HCT116 (cell line): ENCODE results near the gene CADPS2. TPM values are rescaled to one million over a fixed set of nuclear protein-coding genes. Genes with fewer than 3 reads are reported as not detected.

ENCODE experiments used
- ATAC-seq: fragments of 200-7000 bp; cut with Tn5 transposase; 2 replicates; pipeline ENCODE4 v1.9.1; 2020; ENCODE audit warnings: mild to moderate bottlenecking, moderate library complexity
- BruUV-seq: library from RNA; stranded (reverse); fragments of 400-500 nt; replicated peaks from 2 replicates; lab custom pipeline; 2021; lab: Mats Ljungman, UMichigan
- CTCF ChIA-PET: fragments of 300-600 bp; sonication (Branson Sonifier 250); formaldehyde crosslinking; loops from one replicate; lab custom pipeline; 2021; ENCODE audit warnings: antibody characterized with exemption; lab: Charles Lee
- POLR2A ChIA-PET: fragments of 300-600, 350-600 bp; sonication (Branson Sonifier 250); formaldehyde crosslinking; loops from one replicate; lab custom pipeline; 2021; ENCODE audit warnings: antibody characterized with exemption; lab: Charles Lee
- RAD21 ChIA-PET, 2 experiments: fragments of 300-600 bp; sonication (Branson Sonifier 250); formaldehyde crosslinking; loops; one replicate each; lab custom pipeline; 2023; ENCODE audit warnings: low total read pairs in 2 of 2; ENCODE audit not compliant: uncharacterized antibody in 2 of 2, unreplicated experiment in 2 of 2, low non-redundant PET in 1 of 2; lab: Charles Lee
- DNase-seq: peaks from one replicate; pipeline ENCODE4 v3.0.0-alpha.2; 2010; ENCODE audit warnings: low read depth, low spot score
- H2AFZ ChIP-seq: fragments of 200-600 bp; shearing (Covaris generic), sonication (generic); 2 replicates; pipeline ENCODE4 v1.6.1; 2017; ENCODE audit warnings: low read depth, mixed run types, mixed read lengths, antibody characterized with exemption, low read length; ENCODE audit not compliant: poor library complexity, severe bottlenecking
- H3K27ac ChIP-seq: 2 replicates; pipeline ENCODE4 v1.5.1; 2012; ENCODE audit warnings: low read depth, low read length
- H3K27me3 ChIP-seq: fragments of 200-600 bp; sonication (generic); 2 replicates; pipeline ENCODE4 v1.6.1; 2016; ENCODE audit warnings: mixed run types, low read length, mixed read lengths; ENCODE audit not compliant: insufficient read depth
- H3K36me3 ChIP-seq, 2 experiments: fragments of 200-500 bp in 1 of 2; fragments of 200-600 bp in 1 of 2; sonication (Bioruptor generic) in 1 of 2; sonication (generic) in 1 of 2; 2 replicates each; pipeline versions ENCODE4 v1.5.1 to v1.6.1; 2014 to 2016; ENCODE audit warnings: low read length in 2 of 2, inconsistent platforms in 1 of 2, mixed read lengths in 1 of 2, mixed run types in 1 of 2; ENCODE audit not compliant: insufficient read depth in 2 of 2, control insufficient read depth in 1 of 2
- H3K4me1 ChIP-seq, 2 experiments: fragments of 200-600 bp in 1 of 2; sonication (generic) in 1 of 2; 2 replicates each; pipeline versions ENCODE4 v1.5.1 to v1.6.1; 2012 to 2017; ENCODE audit warnings: low read length in 2 of 2, inconsistent platforms in 1 of 2, mild to moderate bottlenecking in 1 of 2, mixed read lengths in 1 of 2, mixed run types in 1 of 2, moderate library complexity in 1 of 2; ENCODE audit not compliant: insufficient read depth in 2 of 2, control insufficient read depth in 1 of 2
- H3K4me2 ChIP-seq: fragments of 200-600 bp; sonication (generic); 2 replicates; pipeline ENCODE4 v1.6.1; 2017; ENCODE audit warnings: mixed run types, low read length, mixed read lengths
- H3K4me3 ChIP-seq, 2 experiments: fragments of 200-600 bp in 1 of 2; sonication (generic) in 1 of 2; replicated peaks in 1 of 2; 2 replicates each; pipeline ENCODE4 v1.5.1; 2011 to 2016; ENCODE audit warnings: low read length in 2 of 2, control low read depth in 1 of 2, low read depth in 1 of 2, mild to moderate bottlenecking in 1 of 2, mixed read lengths in 1 of 2, mixed run types in 1 of 2
- H3K79me2 ChIP-seq: fragments of 200-600 bp; sonication (generic); 2 replicates; pipeline ENCODE4 v1.6.1; 2017; ENCODE audit warnings: mild to moderate bottlenecking, mixed run types, low read length, moderate library complexity, mixed read lengths; ENCODE audit not compliant: insufficient read depth
- H3K9ac ChIP-seq: fragments of 200-600 bp; sonication (generic); 2 replicates; pipeline ENCODE4 v1.6.1; 2016; ENCODE audit warnings: low read length, mixed read lengths
- H3K9me2 ChIP-seq: fragments of 200-600 bp; sonication (generic), shearing (Covaris generic); 2 replicates; pipeline ENCODE4 v1.6.1; 2017; ENCODE audit warnings: mixed run types, mild to moderate bottlenecking, moderate library complexity; ENCODE audit not compliant: insufficient read depth
- H3K9me3 ChIP-seq, 2 experiments: fragments of 200-500 bp in 1 of 2; fragments of 200-600 bp in 1 of 2; sonication (Bioruptor generic) in 1 of 2; sonication (generic) in 1 of 2; 2 replicates each; pipeline ENCODE4 v1.6.1; 2014 to 2017; ENCODE audit warnings: low read length in 2 of 2, mixed read lengths in 2 of 2, inconsistent platforms in 1 of 2, low read depth in 1 of 2, mild to moderate bottlenecking in 1 of 2, mixed run types in 1 of 2, moderate library complexity in 1 of 2; ENCODE audit not compliant: control insufficient read depth in 1 of 2, insufficient read depth in 1 of 2
- H4K20me1 ChIP-seq: fragments of 200-600 bp; sonication (generic), shearing (Covaris generic); 2 replicates; pipeline ENCODE4 v1.6.1; 2017; ENCODE audit warnings: mixed run types, mild to moderate bottlenecking, moderate library complexity; ENCODE audit not compliant: insufficient read depth
- ATF3 ChIP-seq: IDR thresholded peaks from 2 replicates; pipeline ENCODE4 v1.6.1; 2012
- CBX3 ChIP-seq: IDR thresholded peaks from 2 replicates; pipeline ENCODE4 v1.6.1; 2012; ENCODE audit warnings: low read depth
- CEBPB ChIP-seq: IDR thresholded peaks from 2 replicates; pipeline ENCODE4 v1.6.1; 2012; ENCODE audit warnings: low read depth
- CTCF ChIP-seq, 3 experiments: fragments of 200-600 bp in 1 of 3; sonication (generic) in 1 of 3; IDR thresholded peaks in 2 of 3; conservative IDR thresholded peaks in 1 of 3; 2 replicates each; pipeline ENCODE4 v1.5.1; 2012 to 2017; ENCODE audit warnings: low read depth in 2 of 3, low read length in 2 of 3, antibody characterized with exemption in 1 of 3, borderline replicate concordance in 1 of 3, control low read depth in 1 of 3, mild to moderate bottlenecking in 1 of 3, mixed read lengths in 1 of 3, mixed run types in 1 of 3, moderate library complexity in 1 of 3; ENCODE audit not compliant: insufficient read depth in 1 of 3
- ELF1 ChIP-seq: IDR thresholded peaks from 2 replicates; pipeline ENCODE4 v1.6.1; 2012; ENCODE audit warnings: low read depth, borderline replicate concordance
- EZH2phosphoT487 ChIP-seq: fragments of 200-600 bp; IDR thresholded peaks from 2 replicates; pipeline ENCODE4 v1.6.1; 2018; ENCODE audit warnings: antibody characterized with exemption, borderline replicate concordance
- FOSL1 ChIP-seq: IDR thresholded peaks from 2 replicates; pipeline ENCODE4 v1.6.1; 2012; ENCODE audit warnings: low read depth
- MAX ChIP-seq: IDR thresholded peaks from 2 replicates; pipeline ENCODE4 v1.6.1; 2012
- POLR2A ChIP-seq: IDR thresholded peaks from 2 replicates; pipeline ENCODE4 v1.7.0; 2011; ENCODE audit warnings: borderline replicate concordance; ENCODE audit not compliant: insufficient read depth, insufficient read length; ENCODE audit errors: extremely low read depth
- POLR2AphosphoS5 ChIP-seq: IDR thresholded peaks from 2 replicates; pipeline ENCODE4 v1.6.1; 2011; ENCODE audit warnings: mild to moderate bottlenecking, low read depth, low read length, moderate library complexity
- RAD21 ChIP-seq: IDR thresholded peaks from 2 replicates; pipeline ENCODE4 v1.6.1; 2012; ENCODE audit warnings: low read depth, mild to moderate bottlenecking
- REST ChIP-seq: IDR thresholded peaks from 2 replicates; pipeline ENCODE4 v1.6.1; 2012; ENCODE audit warnings: low read depth
- SIN3A ChIP-seq: IDR thresholded peaks from 2 replicates; pipeline ENCODE4 v1.6.1; 2012; ENCODE audit warnings: low read depth
- SP1 ChIP-seq: IDR thresholded peaks from 2 replicates; pipeline ENCODE4 v1.6.1; 2012; ENCODE audit warnings: low read depth
- SRF ChIP-seq: IDR thresholded peaks from 2 replicates; pipeline ENCODE4 v1.6.1; 2012; ENCODE audit warnings: low read depth
- TCF7L2 ChIP-seq: IDR thresholded peaks from 2 replicates; pipeline ENCODE4 v1.7.0; 2011; ENCODE audit warnings: borderline replicate concordance, inconsistent platforms; ENCODE audit not compliant: insufficient read depth, insufficient read length; ENCODE audit errors: extremely low read depth
- YY1 ChIP-seq: IDR thresholded peaks from 2 replicates; pipeline ENCODE4 v1.6.1; 2011; ENCODE audit warnings: low read length, low read depth, moderate library complexity, mild to moderate bottlenecking; ENCODE audit not compliant: insufficient replicate concordance; ENCODE audit errors: extremely low read depth
- ZBTB33 ChIP-seq: IDR thresholded peaks from 2 replicates; pipeline ENCODE4 v1.6.1; 2011; ENCODE audit warnings: mild to moderate bottlenecking, low read length, moderate library complexity; ENCODE audit not compliant: insufficient replicate concordance; ENCODE audit errors: extremely low read depth
- ZFX ChIP-seq: fragments of 450-650 bp; IDR thresholded peaks from 2 replicates; pipeline ENCODE4 v1.6.1; 2017
- ZNF274 ChIP-seq: fragments of 200-500 bp; sonication (Bioruptor generic); IDR thresholded peaks from 2 replicates; pipeline ENCODE4 v1.6.1; 2014; ENCODE audit warnings: mild to moderate bottlenecking, low read depth, low read length, inconsistent platforms
- intact Hi-C: fragments of 100-400 bp; cut with micrococcal nuclease; formaldehyde crosslinking; loops from 2 replicates; pipeline ENCODE4 v1.10.0; 2022
- total RNA-seq: library from RNA; stranded (reverse); gene quantifications from one replicate; pipeline ENCODE4 v1.2.1, GENCODE V29; 2021; ENCODE audit not compliant: unreplicated experiment

The CADPS2 gene
- total RNA-seq, 1 experiment from 2014 or later = 7.5 TPM

DNA sequence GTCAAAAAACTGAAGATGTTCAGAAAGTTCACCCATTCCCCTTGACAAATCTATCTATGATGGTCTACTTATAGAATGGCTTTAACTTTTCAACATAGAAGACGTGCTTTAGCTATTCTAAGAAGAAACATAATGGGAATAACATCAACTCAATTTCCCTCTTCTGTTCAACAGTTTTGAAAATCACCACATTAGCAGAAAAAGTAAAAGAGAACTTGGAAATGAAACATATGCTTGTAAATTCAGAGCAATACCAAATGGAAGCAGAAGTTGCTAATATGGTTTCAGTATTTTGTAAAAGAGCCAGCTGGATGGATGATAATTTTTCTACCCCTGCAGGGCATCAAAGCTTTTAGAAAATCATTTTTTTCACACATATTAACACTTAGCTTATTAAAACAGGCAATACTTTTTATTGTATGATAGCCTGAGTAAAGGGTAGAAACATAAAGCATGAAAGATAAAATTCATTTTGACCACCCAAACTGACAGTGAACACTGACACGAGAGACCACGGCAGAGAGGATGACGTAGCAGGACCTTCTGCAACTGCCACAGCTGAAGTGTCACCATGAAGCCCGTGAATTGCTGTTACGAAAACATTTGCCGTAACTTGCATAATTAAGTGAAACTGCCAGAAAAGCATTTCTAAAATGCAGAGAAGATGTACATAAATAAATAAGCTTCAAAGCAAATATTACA, 542.5 kb downstream of the CADPS2 start:
- no peak overlapping the region for H2AFZ ChIP-seq
- no peaks in the 10 kb centered on the region for H3K9me2 ChIP-seq
- RAD21 ChIA-PET = no interaction called here
- POLR2A ChIA-PET = no interaction called here
- H4K20me1 ChIP-seq = no peaks in the 10 kb centered on the region
- no peak overlapping the region for H3K27ac ChIP-seq
- H3K79me2 ChIP-seq = no peaks in the 10 kb centered on the region
- H3K36me3 ChIP-seq = no peaks in the 10 kb centered on the region
- H3K9me3 ChIP-seq = no peaks in the 10 kb centered on the region
- H3K27me3 ChIP-seq = no peaks in the 10 kb centered on the region
- H3K9ac ChIP-seq = no peak overlapping the region
- TF ChIP-seq MAX (no peak), EZH2phosphoT487 (no peak), POLR2A (no peak), CEBPB (no peak), POLR2AphosphoS5 (no peak), SIN3A (no peak), ELF1 (no peak), ATF3 (no peak), YY1 (no peak), SP1 (no peak), ZNF274 (no peak), FOSL1 (no peak), SRF (no peak), ZBTB33 (no peak), CTCF (IDR thresholded peaks at IDR 0.05 in 2 of 3, conservative IDR thresholded peaks at IDR 0.05 in 1 of 3; ENCODE audit: borderline replicate concordance in 1 of 3, insufficient read depth in 1 of 3, low read depth in 2 of 3, low read length in 2 of 3) (no peak), RAD21 (no peak), ZFX (no peak), CBX3 (no peak), TCF7L2 (no peak), REST (no peak)
- intact Hi-C loops = no loop called here
- H3K4me2 ChIP-seq = no peak overlapping the region
- DNase-seq = no peak
- no peaks in the 10 kb centered on the region for H3K4me1 ChIP-seq
- no peak for ATAC-seq
- no TSS peak for BruUV-seq
- CTCF ChIA-PET = no interaction called here
- no peak overlapping the region for H3K4me3 ChIP-seq
